PFSK-1 (cell line): ENCODE data around the gene CCDC197.

ENCODE experiments used
- FOXP2 ChIP-seq: optimal IDR thresholded peaks from 2 replicates; pipeline ENCODE3; 2011; ENCODE audit warnings: borderline replicate concordance, control low read depth, inconsistent platforms; ENCODE audit not compliant: insufficient read depth; ENCODE audit errors: extremely low read length, extremely low read depth
- POLR2AphosphoS5 ChIP-seq: IDR thresholded peaks from 2 replicates; pipeline ENCODE4 v1.6.1; 2012; ENCODE audit warnings: low read depth, mild to moderate bottlenecking, control low read depth, low read length, moderate library complexity
- REST ChIP-seq, 2 experiments: IDR thresholded peaks; 2 replicates each; pipeline versions ENCODE4 v1.6.1 to v1.8.0; 2011 to 2012; ENCODE audit warnings: low read depth in 2 of 2, low read length in 2 of 2, control low read depth in 1 of 2, inconsistent platforms in 1 of 2, mild to moderate bottlenecking in 1 of 2, moderate library complexity in 1 of 2; ENCODE audit not compliant: insufficient read depth in 1 of 2
- SIN3A ChIP-seq: IDR thresholded peaks from 2 replicates; pipeline ENCODE4 v1.6.1; 2012; ENCODE audit warnings: mild to moderate bottlenecking, low read length, moderate library complexity, borderline replicate concordance; ENCODE audit not compliant: insufficient read depth
- TAF1 ChIP-seq: IDR thresholded peaks from 2 replicates; pipeline ENCODE4 v1.6.1; 2012; ENCODE audit warnings: low read length, control low read depth, borderline replicate concordance; ENCODE audit not compliant: insufficient read depth

CCDC197 gene

GRCh38 chr14:94001501-94002396, 4.6 kb downstream of the CCDC197 start:
- TF ChIP-seq POLR2AphosphoS5, result no peak
- TF ChIP-seq TAF1, result no peak
- TF ChIP-seq REST (IDR thresholded peaks at IDR 0.05; ENCODE audit: insufficient read depth in 1 of 2, low read depth in 2 of 2, low read length in 2 of 2), result no peak
- no peak for TF ChIP-seq FOXP2
- TF ChIP-seq SIN3A, result no peak

DNA sequence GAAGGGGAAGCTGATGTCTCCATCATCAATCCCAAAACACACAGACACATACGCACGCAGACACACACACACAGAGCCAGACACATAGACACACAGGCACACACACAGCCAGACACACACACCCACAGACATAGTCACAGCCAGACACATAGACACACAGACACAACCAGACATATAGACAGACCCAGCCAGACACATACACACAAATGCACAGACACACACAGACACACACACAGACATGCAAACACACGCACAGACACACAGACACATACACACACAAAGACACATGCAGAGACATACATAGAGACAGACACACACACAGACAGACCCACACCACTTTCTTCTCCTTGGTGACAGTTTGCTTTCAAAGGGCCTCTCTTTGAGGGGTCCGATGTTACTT, 6.3 kb downstream of the CCDC197 start:
- TF ChIP-seq TAF1, result no peak
- no peak for TF ChIP-seq REST (IDR thresholded peaks at IDR 0.05; ENCODE audit: insufficient read depth in 1 of 2, low read depth in 2 of 2, low read length in 2 of 2)
- no peak for TF ChIP-seq SIN3A
- TF ChIP-seq POLR2AphosphoS5, result no peak
- TF ChIP-seq FOXP2, result no peak

DNA sequence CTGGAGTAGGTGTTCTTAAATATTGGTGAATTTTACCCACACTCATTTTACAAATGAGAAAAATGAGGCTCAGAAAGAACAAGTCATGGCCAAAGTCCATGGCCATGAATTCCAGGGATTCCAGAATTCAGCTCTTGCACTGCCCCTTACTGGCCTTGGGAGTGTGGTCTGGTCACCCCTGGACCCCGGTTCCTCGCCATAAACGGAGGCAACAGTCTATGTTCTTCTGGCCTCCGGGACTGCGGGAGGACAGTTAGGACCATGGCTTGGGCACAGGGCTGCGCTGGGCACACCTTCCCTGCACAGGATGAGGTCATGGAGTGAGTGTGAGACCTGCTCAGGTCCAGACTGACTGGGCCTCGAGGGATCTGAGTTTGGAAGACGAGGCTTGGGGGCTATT, 6.9 kb downstream of the CCDC197 start:
- TF ChIP-seq SIN3A (no peak), TAF1 (no peak), POLR2AphosphoS5 (no peak), FOXP2 (no peak), REST (IDR thresholded peaks at IDR 0.05; ENCODE audit: insufficient read depth in 1 of 2, low read depth in 2 of 2, low read length in 2 of 2) (no peak)

DNA sequence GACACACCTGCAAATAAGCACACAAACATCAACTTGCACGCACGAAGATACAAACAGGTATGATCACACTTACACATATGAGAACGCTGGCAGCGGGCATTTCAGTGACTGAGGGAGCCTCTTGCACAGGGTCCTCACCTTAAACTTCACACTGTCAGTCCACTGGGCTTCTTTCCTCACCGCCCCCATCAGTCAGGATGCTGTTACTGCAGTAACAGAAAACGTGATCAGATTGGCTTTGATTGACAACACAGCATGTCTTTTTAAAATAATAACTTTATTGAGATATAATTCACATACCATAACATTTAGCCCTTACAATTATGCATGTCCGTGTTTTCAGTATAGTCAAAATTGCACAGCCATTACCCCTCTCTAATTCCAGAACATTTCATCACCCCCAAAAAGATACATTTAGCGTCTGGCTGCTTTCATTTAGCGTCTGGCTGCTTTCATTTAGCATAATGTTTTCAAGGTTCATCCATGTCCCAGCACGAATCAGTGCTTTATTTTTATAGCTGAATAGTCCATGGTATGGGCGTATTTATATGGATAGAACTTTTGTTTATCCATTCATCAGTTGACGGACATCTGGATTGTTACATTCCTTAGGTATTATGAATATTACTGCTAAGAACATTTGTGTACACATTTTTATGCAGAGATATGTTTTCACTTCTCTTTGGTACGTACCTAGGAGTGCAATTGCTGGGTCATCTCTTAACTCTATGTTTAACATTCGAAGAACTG, 8.4 kb downstream of the CCDC197 start:
- TF ChIP-seq TAF1, result no peak
- TF ChIP-seq POLR2AphosphoS5, result no peak
- TF ChIP-seq SIN3A, result no peak
- TF ChIP-seq FOXP2, result no peak
- no peak for TF ChIP-seq REST (IDR thresholded peaks at IDR 0.05; ENCODE audit: insufficient read depth in 1 of 2, low read depth in 2 of 2, low read length in 2 of 2)
